Neural progenitor cell (in vitro differentiated cells): ENCODE data around the gene MYOZ3. TPM values are rescaled to one million over a fixed set of nuclear protein-coding genes. Genes with fewer than 3 reads are reported as not detected.

ENCODE experiments used
- DNase-seq: peaks from one replicate; pipeline ENCODE4 v3.0.0-alpha.2; 2016; ENCODE audit warnings: low spot score
- H2AFZ ChIP-seq: fragments of 200-600 bp; sonication (generic); replicated peaks from 2 replicates; pipeline ENCODE4 v1.6.1; 2016; ENCODE audit warnings: antibody characterized with exemption
- H3F3A ChIP-seq: fragments of 200-600 bp; sonication (generic); 2 replicates; pipeline ENCODE4 v1.6.1; 2016; ENCODE audit warnings: antibody characterized with exemption, low read depth
- H3K27ac ChIP-seq: fragments of 200-600 bp; sonication (generic); 2 replicates; pipeline ENCODE4 v1.5.1; 2016; ENCODE audit warnings: mild to moderate bottlenecking
- H3K27me3 ChIP-seq: fragments of 200-600 bp; sonication (generic); 2 replicates; pipeline ENCODE4 v1.6.1; 2016; ENCODE audit warnings: mild to moderate bottlenecking, moderate library complexity
- H3K36me3 ChIP-seq: fragments of 200-600 bp; sonication (generic); 2 replicates; pipeline ENCODE4 v1.5.1; 2016
- H3K4me1 ChIP-seq: fragments of 200-600 bp; sonication (generic); 2 replicates; pipeline ENCODE4 v1.6.1; 2016; ENCODE audit warnings: mixed run types
- H3K4me2 ChIP-seq: fragments of 200-600 bp; sonication (generic); 2 replicates; pipeline ENCODE4 v1.6.1; 2016
- H3K4me3 ChIP-seq: fragments of 200-600 bp; sonication (generic); 2 replicates; pipeline ENCODE4 v1.5.1; 2016
- H3K79me2 ChIP-seq: fragments of 200-600 bp; sonication (generic); 2 replicates; pipeline ENCODE4 v1.6.1; 2016; ENCODE audit warnings: low read depth
- H3K9ac ChIP-seq: fragments of 200-600 bp; sonication (generic); 2 replicates; pipeline ENCODE4 v1.6.1; 2016
- H3K9me3 ChIP-seq: fragments of 200-600 bp; sonication (generic); 2 replicates; pipeline ENCODE4 v1.5.1; 2016; ENCODE audit warnings: low read depth
- H4K20me1 ChIP-seq: fragments of 200-600 bp; sonication (generic); 2 replicates; pipeline ENCODE4 v1.6.1; 2016; ENCODE audit warnings: low read depth
- H3K27ac Mint-ChIP-seq: 3 replicates; pipeline ENCODE4 v1.8.0; 2021; ENCODE audit warnings: mixed read lengths
- H3K27me3 Mint-ChIP-seq: 2 replicates; pipeline ENCODE4 v1.8.0; 2022; ENCODE audit warnings: low read depth, mild to moderate bottlenecking, inconsistent platforms, moderate library complexity, mixed read lengths; ENCODE audit not compliant: insufficient read depth
- H3K36me3 Mint-ChIP-seq: 3 replicates; pipeline ENCODE4 v1.8.0; 2021; ENCODE audit warnings: mixed read lengths
- H3K4me1 Mint-ChIP-seq: 3 replicates; pipeline ENCODE4 v1.8.0; 2021; ENCODE audit warnings: mixed read lengths
- H3K4me3 Mint-ChIP-seq: 3 replicates; pipeline ENCODE4 v1.8.0; 2021; ENCODE audit warnings: mild to moderate bottlenecking, moderate library complexity, mixed read lengths
- H3K9me3 Mint-ChIP-seq: 3 replicates; pipeline ENCODE4 v1.8.0; 2020; ENCODE audit warnings: mixed read lengths
- EZH2 ChIP-seq: fragments of 200-600 bp; sonication (generic); IDR thresholded peaks from 2 replicates; pipeline ENCODE4 v1.6.1; 2017; ENCODE audit warnings: antibody characterized with exemption, mild to moderate bottlenecking, moderate library complexity
- EZH2phosphoT487 ChIP-seq: fragments of 200-600 bp; sonication (generic); IDR thresholded peaks from 2 replicates; pipeline ENCODE4 v1.6.1; 2017; ENCODE audit warnings: antibody characterized with exemption
- total RNA-seq: library from RNA; depleted of rRNA; stranded (reverse); fragments of >200 nt; gene quantifications from 2 replicates; pipeline ENCODE4 v1.2.3, GENCODE V29; 2015; ENCODE audit warnings: low replicate concordance
- TF ChIP-seq, protein P1 (sequence below): fragments of 200-600 bp; sonication (generic); IDR thresholded peaks from 2 replicates; pipeline ENCODE4 v1.5.1; 2017; ENCODE audit warnings: antibody characterized with exemption, mild to moderate bottlenecking

The MYOZ3 gene
- total RNA-seq, 1 donor from 2014 or later = 0.90 TPM

DNA sequence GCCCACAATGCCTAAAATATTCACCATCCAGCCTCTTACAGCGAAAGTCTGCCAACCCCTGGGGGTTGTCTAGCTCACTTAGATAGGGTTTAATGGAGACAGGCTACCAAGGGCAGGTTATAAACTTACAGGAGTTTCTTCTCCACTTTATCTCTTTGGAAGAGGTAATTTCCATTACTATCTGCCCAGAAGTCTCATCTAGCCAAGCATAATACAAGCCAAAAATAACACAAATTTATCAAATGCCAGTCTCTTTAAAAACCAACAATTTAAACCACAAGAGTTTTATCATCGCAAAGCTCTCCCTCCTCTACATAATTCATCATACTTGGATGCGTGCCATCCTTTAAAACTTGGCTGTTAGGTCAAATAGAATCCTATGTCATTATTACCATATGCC, 33.6 kb downstream of the MYOZ3 start:
- Mint-ChIP-seq H3K36me3 (peaks cover 42% of the 10 kb centered on the region), H3K4me1 (no peaks in the 10 kb centered on the region)

DNA sequence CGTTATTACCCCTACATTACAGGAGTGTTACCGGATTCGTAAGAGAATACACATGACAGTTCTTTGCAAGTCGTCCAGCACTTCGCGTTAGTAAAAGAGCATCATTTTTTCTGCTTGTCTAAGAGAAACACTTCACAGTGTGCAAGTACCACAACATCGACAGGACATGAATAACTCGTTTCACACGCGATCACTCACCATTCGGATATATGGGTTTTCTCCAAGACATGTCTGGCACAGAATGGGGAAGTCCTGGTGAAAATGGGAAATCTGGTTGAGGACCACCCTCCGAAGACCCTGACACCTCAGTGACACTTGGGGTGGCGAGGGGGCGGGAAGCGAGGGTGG, 39.2 kb downstream of the MYOZ3 start:
- peaks cover 6% of the 10 kb centered on the region for H3K27me3 ChIP-seq
- H3K4me2 ChIP-seq = peak overlapping the region; percentile 95
- peaks cover 26% of the 10 kb centered on the region for H3K79me2 ChIP-seq
- peaks cover 8% of the 10 kb centered on the region for H4K20me1 ChIP-seq
- no peak for DNase-seq
- Mint-ChIP-seq H3K27me3 (no peaks in the 10 kb centered on the region), H3K4me3 (no peak overlapping the region), H3K4me1 (no peaks in the 10 kb centered on the region), H3K27ac (no peak overlapping the region), H3K36me3 (peaks cover 13% of the 10 kb centered on the region), H3K9me3 (no peaks in the 10 kb centered on the region)
- peak overlapping the region; percentile 99 for H2AFZ ChIP-seq
- H3K4me1 ChIP-seq = peaks cover 6% of the 10 kb centered on the region
- H3K9me3 ChIP-seq = no peaks in the 10 kb centered on the region
- H3K4me3 ChIP-seq = peak overlapping the region; percentile 94
- no peak for TF ChIP-seq EZH2
- TF ChIP-seq, protein P1, sequence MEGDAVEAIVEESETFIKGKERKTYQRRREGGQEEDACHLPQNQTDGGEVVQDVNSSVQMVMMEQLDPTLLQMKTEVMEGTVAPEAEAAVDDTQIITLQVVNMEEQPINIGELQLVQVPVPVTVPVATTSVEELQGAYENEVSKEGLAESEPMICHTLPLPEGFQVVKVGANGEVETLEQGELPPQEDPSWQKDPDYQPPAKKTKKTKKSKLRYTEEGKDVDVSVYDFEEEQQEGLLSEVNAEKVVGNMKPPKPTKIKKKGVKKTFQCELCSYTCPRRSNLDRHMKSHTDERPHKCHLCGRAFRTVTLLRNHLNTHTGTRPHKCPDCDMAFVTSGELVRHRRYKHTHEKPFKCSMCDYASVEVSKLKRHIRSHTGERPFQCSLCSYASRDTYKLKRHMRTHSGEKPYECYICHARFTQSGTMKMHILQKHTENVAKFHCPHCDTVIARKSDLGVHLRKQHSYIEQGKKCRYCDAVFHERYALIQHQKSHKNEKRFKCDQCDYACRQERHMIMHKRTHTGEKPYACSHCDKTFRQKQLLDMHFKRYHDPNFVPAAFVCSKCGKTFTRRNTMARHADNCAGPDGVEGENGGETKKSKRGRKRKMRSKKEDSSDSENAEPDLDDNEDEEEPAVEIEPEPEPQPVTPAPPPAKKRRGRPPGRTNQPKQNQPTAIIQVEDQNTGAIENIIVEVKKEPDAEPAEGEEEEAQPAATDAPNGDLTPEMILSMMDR = no peak
- TF ChIP-seq EZH2phosphoT487 = no peak
- H3F3A ChIP-seq = peaks cover 6% of the 10 kb centered on the region
- H3K27ac ChIP-seq = no peak overlapping the region
- H3K36me3 ChIP-seq = peaks cover 16% of the 10 kb centered on the region
- peak overlapping the region; percentile 97 for H3K9ac ChIP-seq

More for the DNA sequence above, 33.6 kb downstream of the MYOZ3 start:
- peaks cover 15% of the 10 kb centered on the region for H3K79me2 ChIP-seq
- peaks cover 13% of the 10 kb centered on the region for H3F3A ChIP-seq
- no peak for TF ChIP-seq EZH2phosphoT487
- TF ChIP-seq EZH2 = no peak
- no peaks in the 10 kb centered on the region for H3K9me3 ChIP-seq
- no peak overlapping the region for H3K9ac ChIP-seq
- Mint-ChIP-seq H3K27ac (no peak overlapping the region), H3K9me3 (no peaks in the 10 kb centered on the region), H3K27me3 (peaks cover 2% of the 10 kb centered on the region), H3K4me3 (no peak overlapping the region)
- H3K4me2 ChIP-seq = no peak overlapping the region
- no peak overlapping the region for H3K4me3 ChIP-seq
- no peaks in the 10 kb centered on the region for H3K27me3 ChIP-seq
- H2AFZ ChIP-seq = no peak overlapping the region
- H4K20me1 ChIP-seq = peaks cover 3% of the 10 kb centered on the region
- peaks cover 2% of the 10 kb centered on the region for H3K4me1 ChIP-seq
- peaks cover 17% of the 10 kb centered on the region for H3K36me3 ChIP-seq
- no peak for DNase-seq
- no peak overlapping the region for H3K27ac ChIP-seq

DNA sequence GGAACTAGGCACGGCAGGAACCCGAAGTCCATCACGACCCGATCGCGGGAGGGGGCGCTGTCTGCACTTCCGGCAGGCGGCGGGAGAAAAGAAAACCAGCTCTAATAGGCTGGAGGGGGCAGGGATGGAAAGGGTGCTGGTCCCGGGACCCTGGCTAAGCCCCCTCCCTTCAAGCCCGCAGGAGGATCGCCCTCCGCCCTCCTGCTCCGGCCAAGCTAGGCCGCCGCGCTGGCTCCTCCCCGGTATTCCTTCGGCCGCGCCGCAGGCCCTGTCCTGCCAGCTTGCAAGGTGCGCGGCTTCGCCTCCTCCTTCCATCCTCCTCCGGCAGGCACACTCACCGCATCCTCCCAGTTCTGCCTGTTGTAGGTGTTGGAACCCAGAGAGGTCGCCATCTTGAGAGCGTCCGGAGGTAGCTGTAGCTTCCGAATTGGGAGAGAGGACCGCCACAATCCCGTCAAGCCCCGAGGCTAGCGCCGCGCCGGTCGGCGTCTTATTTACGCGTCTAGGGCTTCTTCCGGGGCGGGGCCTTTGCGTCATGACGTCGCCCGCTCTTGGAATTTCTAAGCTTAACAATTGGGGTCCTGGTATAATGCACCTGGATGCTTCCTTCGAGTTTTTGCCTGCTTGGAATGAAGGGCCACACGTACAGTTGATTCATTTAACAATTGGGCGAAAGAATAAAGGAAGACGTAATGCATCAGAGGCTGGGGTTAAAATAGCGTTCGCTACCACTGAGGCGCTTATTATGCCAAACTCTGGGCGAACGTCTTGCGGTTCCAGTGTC, 39.7 kb downstream of the MYOZ3 start, which contains the start of gene RBM22:
TSS of gene RBM22 (minus strand) at position 469 of the 784 bp plus-strand sequence. CDS start at position 392, 77 bp downstream.
- Histone ChIP-seq H3K27me3 (peaks cover 6% of the 10 kb centered on the region), H3K36me3 (peaks cover 11% of the 10 kb centered on the region), H3K9ac (peak within 1 kb of the TSS; percentile 97), H3K4me1 (peaks cover 6% of the 10 kb centered on the region), H2AFZ (peak within 1 kb of the TSS; percentile 99), H3K27ac (peak within 1 kb of the TSS; percentile 93), H3K79me2 (peaks cover 26% of the 10 kb centered on the region), H3K9me3 (no peaks in the 10 kb centered on the region), H3F3A (peaks cover 6% of the 10 kb centered on the region), H3K4me3 (peak within 1 kb of the TSS; percentile 94), H4K20me1 (peaks cover 8% of the 10 kb centered on the region), H3K4me2 (peak within 1 kb of the TSS; percentile 95)
- Mint-ChIP-seq H3K4me3 (no peak within 1 kb of the TSS), H3K36me3 (peaks cover 9% of the 10 kb centered on the region), H3K27me3 (no peaks in the 10 kb centered on the region), H3K9me3 (no peaks in the 10 kb centered on the region), H3K4me1 (no peaks in the 10 kb centered on the region), H3K27ac (no peak within 1 kb of the TSS)
- TF ChIP-seq, protein P1 = peak; percentile 58
- TF ChIP-seq EZH2phosphoT487 = peak; percentile 39
- no peak for TF ChIP-seq EZH2
- DNase-seq = peak; percentile 97

DNA sequence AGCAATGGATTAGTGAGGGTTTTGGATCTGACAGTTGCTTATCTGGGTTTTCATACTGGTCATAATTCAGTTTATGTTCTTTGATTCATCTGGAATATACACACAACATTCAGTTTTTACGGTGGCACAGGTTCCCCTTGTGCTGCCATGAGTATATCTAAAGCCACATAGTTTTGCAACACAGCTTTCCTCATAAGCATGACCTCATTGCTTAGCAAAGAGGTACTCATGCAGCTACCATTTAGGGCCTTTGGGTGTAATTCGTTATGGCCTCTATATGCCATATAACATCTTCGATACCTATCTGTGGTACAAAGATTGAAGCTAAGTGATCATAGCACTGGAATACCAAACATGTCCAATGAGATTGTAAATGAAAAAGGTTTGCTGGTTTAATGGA, 42.7 kb downstream of the MYOZ3 start:
- TF ChIP-seq, protein P1 = no peak
- TF ChIP-seq EZH2 (no peak), EZH2phosphoT487 (no peak)
- Mint-ChIP-seq H3K27ac (no peak overlapping the region), H3K4me1 (no peaks in the 10 kb centered on the region), H3K4me3 (no peak overlapping the region), H3K9me3 (no peaks in the 10 kb centered on the region), H3K27me3 (no peaks in the 10 kb centered on the region), H3K36me3 (no peaks in the 10 kb centered on the region)
- H3K9me3 ChIP-seq = no peaks in the 10 kb centered on the region
- no peak overlapping the region for H2AFZ ChIP-seq
- no peak overlapping the region for H3K27ac ChIP-seq
- H3K4me2 ChIP-seq = no peak overlapping the region
- peaks cover 3% of the 10 kb centered on the region for H3K36me3 ChIP-seq
- H4K20me1 ChIP-seq = peaks cover 8% of the 10 kb centered on the region
- peaks cover 6% of the 10 kb centered on the region for H3F3A ChIP-seq
- peaks cover 6% of the 10 kb centered on the region for H3K27me3 ChIP-seq
- no peak for DNase-seq
- peaks cover 20% of the 10 kb centered on the region for H3K79me2 ChIP-seq
- H3K9ac ChIP-seq = no peak overlapping the region
- no peak overlapping the region for H3K4me3 ChIP-seq
- H3K4me1 ChIP-seq = peaks cover 6% of the 10 kb centered on the region
